Thyroid gland (tissue), 4 donors: ENCODE measurements around the gene SHF. TPM values are rescaled to one million over a fixed set of nuclear protein-coding genes. Genes with fewer than 3 reads are reported as not detected.
A peak's percentile ranks its signal among the peaks of the same experiment; 100 is the strongest.

ENCODE experiments used
- DNase-seq, 2 donors: peaks; one replicate each; pipeline ENCODE4 v3.0.0-alpha.2; 2019
- H3K27ac ChIP-seq, 3 donors: fragments of 200-600 bp; sonication (generic); 1 replicate in 2 of 3; 2 replicates in 1 of 3; pipeline ENCODE4 v1.5.1; 2016 to 2019; ENCODE audit warnings: mild to moderate bottlenecking in 1 of 3, moderate library complexity in 1 of 3
- H3K27me3 ChIP-seq: fragments of 200-600 bp; sonication (generic); one replicate; pipeline ENCODE4 v1.5.1; 2019
- H3K36me3 ChIP-seq, 2 donors: fragments of 200-600 bp; sonication (generic); one replicate each; pipeline ENCODE4 v1.5.1; 2016 to 2019
- H3K4me1 ChIP-seq, 2 donors: fragments of 200-600 bp; sonication (generic); one replicate each; pipeline ENCODE4 v1.5.1; 2017 to 2019
- H3K4me3 ChIP-seq, 3 donors: fragments of 200-600 bp; sonication (generic); replicated peaks in 1 of 3; 1 replicate in 2 of 3; 2 replicates in 1 of 3; pipeline ENCODE4 v1.5.1; 2016; ENCODE audit warnings: mild to moderate bottlenecking in 1 of 3
- H3K9me3 ChIP-seq: fragments of 200-600 bp; sonication (generic); one replicate; pipeline ENCODE4 v1.5.1; 2017
- CTCF ChIP-seq, 6 experiments: fragments of 200-600 bp in 3 of 6; fragments of 450-650 bp in 3 of 6; sonication (generic) in 3 of 6; IDR thresholded peaks; one replicate each; pipeline ENCODE4 v1.5.1; 2016 to 2019; ENCODE audit warnings: antibody characterized with exemption in 6 of 6, mild to moderate bottlenecking in 2 of 6, inconsistent platforms in 1 of 6, moderate library complexity in 1 of 6
- POLR2A ChIP-seq, 2 donors: fragments of 450-650 bp; IDR thresholded peaks; one replicate each; pipeline ENCODE4 v1.6.1; 2017; ENCODE audit warnings: antibody characterized with exemption in 2 of 2, mild to moderate bottlenecking in 2 of 2, moderate library complexity in 1 of 2
- WGBS, 2 donors: methylation state at CpG; one replicate each; pipeline ENCODE4 v1.1.5; 2017; 5-methylcytosine and 5-hydroxymethylcytosine counted together
- intact Hi-C: fragments of 100-400 bp; cut with DNase I; formaldehyde crosslinking; loops from one replicate; pipeline ENCODE4 v1.15.1; 2023
- total RNA-seq, 4 donors: library from RNA; depleted of rRNA; stranded (reverse); fragments of >200 nt; gene quantifications; one replicate each; pipeline ENCODE4 v1.2.3, GENCODE V29; 2016

SHF gene
- total RNA-seq, 4 donors from 2014 or later, result 8.0 to 15.9 (median 8.7) TPM

GRCh38 chr15:45203182-45203581, 15.4 kb upstream of the SHF start:
- peaks cover 20 to 38% of the 10 kb centered on the region in 2 donors for H3K4me1 ChIP-seq
- H3K36me3 ChIP-seq, result no peaks in the 10 kb centered on the region
- H3K9me3 ChIP-seq, result no peaks in the 10 kb centered on the region
- 15 to 23% methylated on average over 4 of the region's 4 CpGs for WGBS, 2 donors
- H3K4me3 ChIP-seq, result no peak overlapping the region
- peak overlapping the region; percentile 36 to 59 (median 42) for H3K27ac ChIP-seq
- intact Hi-C loops, result no loop called here
- TF ChIP-seq POLR2A (IDR thresholded peaks at IDR 0.05), result no peak
- TF ChIP-seq CTCF (IDR thresholded peaks at IDR 0.05), result no peak
- H3K27me3 ChIP-seq, result no peaks in the 10 kb centered on the region
- peak; percentile 59 to 63 for DNase-seq

GRCh38 chr15:45201869-45202268, 14.1 kb upstream of the SHF start:
- H3K27me3 ChIP-seq, result no peaks in the 10 kb centered on the region
- H3K4me1 ChIP-seq, result peaks cover 20 to 38% of the 10 kb centered on the region in 2 donors
- peak; percentile 25 to 31 for DNase-seq
- no peak for TF ChIP-seq POLR2A (IDR thresholded peaks at IDR 0.05)
- no peak for TF ChIP-seq CTCF (IDR thresholded peaks at IDR 0.05)
- intact Hi-C loops, result no loop called here
- H3K4me3 ChIP-seq, result no peak overlapping the region
- no peaks in the 10 kb centered on the region for H3K9me3 ChIP-seq
- peak overlapping the region in 2 of 3 donors; percentile 59 to 96 for H3K27ac ChIP-seq
- 82 to 93% methylated on average over 7 of the region's 7 CpGs for WGBS, 2 donors
- H3K36me3 ChIP-seq, result no peaks in the 10 kb centered on the region

GRCh38 chr15:45201557-45201859, 13.7 kb upstream of the SHF start:
- intact Hi-C loops, result no loop called here
- 88 to 97% methylated on average over 3 of the region's 3 CpGs for WGBS, 2 donors
- TF ChIP-seq POLR2A (IDR thresholded peaks at IDR 0.05), result no peak
- TF ChIP-seq CTCF (IDR thresholded peaks at IDR 0.05), result no peak
- Histone ChIP-seq H3K36me3 (no peaks in the 10 kb centered on the region), H3K27me3 (no peaks in the 10 kb centered on the region), H3K4me1 (peaks cover 20 to 38% of the 10 kb centered on the region in 2 donors), H3K27ac (peak overlapping the region in 2 of 3 donors; percentile 96 to 98), H3K9me3 (no peaks in the 10 kb centered on the region), H3K4me3 (no peak overlapping the region)
- DNase-seq, result no peak

GRCh38 chr15:45200799-45201556, 13.2 kb upstream of the SHF start:
- WGBS, 2 donors, result 7 to 9% methylated on average over 20 to 28 of the region's 34 CpGs
- Histone ChIP-seq H3K9me3 (no peaks in the 10 kb centered on the region), H3K27ac (peak overlapping the region; percentile 96 to 98 (median 97)), H3K4me3 (peak overlapping the region; percentile 4 to 55 (median 6)), H3K4me1 (peaks cover 20 to 38% of the 10 kb centered on the region in 2 donors), H3K36me3 (no peaks in the 10 kb centered on the region), H3K27me3 (no peaks in the 10 kb centered on the region)
- intact Hi-C loops, result no loop called here
- peak; percentile 61 to 65 for DNase-seq
- TF ChIP-seq POLR2A (IDR thresholded peaks at IDR 0.05), result no peak
- no peak for TF ChIP-seq CTCF (IDR thresholded peaks at IDR 0.05)

GRCh38 chr15:45200001-45200798, 12.4 kb upstream of the SHF start:
- Histone ChIP-seq H3K27ac (peak overlapping the region; percentile 96 to 98 (median 97)), H3K9me3 (no peaks in the 10 kb centered on the region), H3K36me3 (no peaks in the 10 kb centered on the region), H3K27me3 (no peaks in the 10 kb centered on the region), H3K4me1 (peaks cover 20 to 38% of the 10 kb centered on the region in 2 donors), H3K4me3 (peak overlapping the region; percentile 4 to 55 (median 13))
- TF ChIP-seq CTCF (IDR thresholded peaks at IDR 0.05) (no peak), POLR2A (IDR thresholded peaks at IDR 0.05) (peak; percentile 79 to 96)
- 1 to 2% methylated on average over 33 to 34 of the region's 34 CpGs for WGBS, 2 donors
- intact Hi-C loops, result no loop called here
- DNase-seq, result peak; percentile 96 to 97
